WERI-Rb-1 (cell line): Measurements from ENCODE around the gene ZNF439.
"Not testable (repeated sequence)": the region's sequence is repeated elsewhere in the genome, so short reads cannot be mapped to it uniquely, and the experiment has no call there.

ENCODE experiments used
- DNase-seq: peaks from one replicate; pipeline ENCODE4 v3.0.0-alpha.2; 2020
- H3K27ac ChIP-seq: fragments of 250-450 bp; sonication (Bioruptor Pico); 2 replicates; pipeline ENCODE4 v1.5.1; 2020; ENCODE audit warnings: mild to moderate bottlenecking, moderate library complexity
- H3K27me3 ChIP-seq: fragments of 250-450 bp; sonication (Bioruptor Pico); 2 replicates; pipeline ENCODE4 v1.5.1; 2021; ENCODE audit warnings: mild to moderate bottlenecking, low read depth, moderate library complexity; ENCODE audit not compliant: insufficient read depth, severe bottlenecking
- H3K36me3 ChIP-seq: fragments of 250-450 bp; sonication (Bioruptor Pico); 2 replicates; pipeline ENCODE4 v1.5.1; 2020; ENCODE audit warnings: mild to moderate bottlenecking, moderate library complexity
- H3K4me3 ChIP-seq: 2 replicates; pipeline ENCODE4 v1.5.1; 2011; ENCODE audit warnings: low read depth, mild to moderate bottlenecking, control low read depth, low read length
- H3K9me3 ChIP-seq: fragments of 250-450 bp; sonication (Bioruptor Pico); 2 replicates; pipeline ENCODE4 v1.5.1; 2021; ENCODE audit warnings: mild to moderate bottlenecking, moderate library complexity; ENCODE audit not compliant: severe bottlenecking
- TF ChIP-seq, protein P1 (sequence below): IDR thresholded peaks from 2 replicates; pipeline ENCODE4 v1.5.1; 2011; ENCODE audit warnings: low read depth, mild to moderate bottlenecking, control low read depth, inconsistent platforms, low read length

The ZNF439 gene

GRCh38 chr19:11843722-11844121 is 4.8 kb upstream of the ZNF439 start:
- Histone ChIP-seq H3K4me3 (no peak overlapping the region), H3K36me3 (no peaks in the 10 kb centered on the region), H3K9me3 (no peaks in the 10 kb centered on the region), H3K27me3 (no peaks in the 10 kb centered on the region), H3K27ac (no peak overlapping the region)
- no peak for DNase-seq
- TF ChIP-seq, protein P1, sequence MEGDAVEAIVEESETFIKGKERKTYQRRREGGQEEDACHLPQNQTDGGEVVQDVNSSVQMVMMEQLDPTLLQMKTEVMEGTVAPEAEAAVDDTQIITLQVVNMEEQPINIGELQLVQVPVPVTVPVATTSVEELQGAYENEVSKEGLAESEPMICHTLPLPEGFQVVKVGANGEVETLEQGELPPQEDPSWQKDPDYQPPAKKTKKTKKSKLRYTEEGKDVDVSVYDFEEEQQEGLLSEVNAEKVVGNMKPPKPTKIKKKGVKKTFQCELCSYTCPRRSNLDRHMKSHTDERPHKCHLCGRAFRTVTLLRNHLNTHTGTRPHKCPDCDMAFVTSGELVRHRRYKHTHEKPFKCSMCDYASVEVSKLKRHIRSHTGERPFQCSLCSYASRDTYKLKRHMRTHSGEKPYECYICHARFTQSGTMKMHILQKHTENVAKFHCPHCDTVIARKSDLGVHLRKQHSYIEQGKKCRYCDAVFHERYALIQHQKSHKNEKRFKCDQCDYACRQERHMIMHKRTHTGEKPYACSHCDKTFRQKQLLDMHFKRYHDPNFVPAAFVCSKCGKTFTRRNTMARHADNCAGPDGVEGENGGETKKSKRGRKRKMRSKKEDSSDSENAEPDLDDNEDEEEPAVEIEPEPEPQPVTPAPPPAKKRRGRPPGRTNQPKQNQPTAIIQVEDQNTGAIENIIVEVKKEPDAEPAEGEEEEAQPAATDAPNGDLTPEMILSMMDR: no peak

DNA sequence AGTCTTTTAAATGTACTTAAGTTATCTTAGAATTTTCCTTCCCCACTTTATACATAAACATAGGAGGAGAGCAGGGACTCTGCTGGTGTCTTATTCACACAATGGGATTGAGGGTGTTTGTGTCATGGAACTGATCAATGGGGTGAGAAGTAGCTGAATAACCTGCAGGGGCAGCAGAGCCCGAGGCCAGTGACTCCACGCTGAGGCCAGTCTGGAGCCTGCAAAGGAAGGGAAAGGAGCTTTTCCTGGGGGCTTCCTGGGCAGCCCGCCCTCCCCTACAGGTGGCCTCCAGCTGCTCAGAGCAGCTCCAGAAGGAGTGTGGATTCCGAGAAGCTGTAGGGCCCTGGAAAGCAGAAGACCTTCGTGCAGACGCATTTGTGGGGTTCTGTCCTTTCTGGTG is 911 bp upstream of the ZNF439 start:
- DNase-seq: peak; percentile 82
- H3K9me3 ChIP-seq, H3K27me3 ChIP-seq: not testable (repeated sequence)
- Histone ChIP-seq H3K36me3 (peaks cover 11% of the 10 kb centered on the region), H3K27ac (peak overlapping the region; percentile 86), H3K4me3 (peak overlapping the region; percentile 89)
- TF ChIP-seq, protein P1: peak; percentile 51

DNA sequence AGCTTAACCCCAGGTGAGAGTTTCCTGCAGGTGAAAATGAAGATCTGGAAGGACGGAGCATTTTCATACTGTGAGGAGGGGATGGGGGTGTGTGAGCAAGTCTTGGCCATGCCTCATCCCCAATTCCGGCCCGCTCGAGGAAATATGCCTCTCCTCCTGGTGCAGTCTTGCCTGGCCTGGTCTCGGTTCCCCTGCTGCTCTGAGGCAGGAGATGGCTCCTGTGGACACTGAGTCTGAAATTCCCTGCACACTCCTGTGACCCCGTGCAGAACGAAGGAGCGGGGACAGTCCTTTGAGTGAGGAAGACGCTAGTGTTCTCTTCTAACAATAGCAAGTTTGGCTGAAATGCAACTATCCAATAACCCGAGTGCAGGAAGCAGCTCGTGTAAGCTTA is 329 bp upstream of the ZNF439 start:
- TF ChIP-seq, protein P1: no peak

DNA sequence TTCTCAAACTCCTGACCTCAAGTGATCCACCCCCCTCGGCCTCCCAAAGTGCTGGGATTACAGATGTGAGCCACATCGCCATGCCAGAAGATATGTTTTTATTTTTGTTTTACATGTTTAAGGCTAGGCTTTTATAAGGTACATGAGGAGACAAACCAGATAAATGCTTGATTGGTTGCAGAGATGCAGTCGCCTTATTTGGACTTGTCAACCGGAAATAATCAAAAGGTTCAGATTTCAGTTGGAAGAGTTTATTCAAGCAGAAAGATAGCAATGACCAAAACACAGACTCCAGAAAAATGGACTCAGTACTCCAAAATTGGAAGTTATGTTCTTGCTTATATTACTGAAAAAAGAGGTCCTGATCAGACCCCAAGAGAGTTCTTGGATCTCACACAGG is 1.8 kb downstream of the ZNF439 start:
- peaks cover 32% of the 10 kb centered on the region for H3K36me3 ChIP-seq
- not testable (repeated sequence) for H3K9me3 ChIP-seq, H3K27me3 ChIP-seq, H3K27ac ChIP-seq, DNase-seq, H3K4me3 ChIP-seq

More for the DNA sequence above, 329 bp upstream of the ZNF439 start:
- peaks cover 17% of the 10 kb centered on the region for H3K36me3 ChIP-seq
- DNase-seq: no peak
- H3K4me3 ChIP-seq: peak overlapping the region; percentile 89
- H3K9me3 ChIP-seq: no peaks in the 10 kb centered on the region
- no peaks in the 10 kb centered on the region for H3K27me3 ChIP-seq
- H3K27ac ChIP-seq: peak overlapping the region; percentile 86

DNA sequence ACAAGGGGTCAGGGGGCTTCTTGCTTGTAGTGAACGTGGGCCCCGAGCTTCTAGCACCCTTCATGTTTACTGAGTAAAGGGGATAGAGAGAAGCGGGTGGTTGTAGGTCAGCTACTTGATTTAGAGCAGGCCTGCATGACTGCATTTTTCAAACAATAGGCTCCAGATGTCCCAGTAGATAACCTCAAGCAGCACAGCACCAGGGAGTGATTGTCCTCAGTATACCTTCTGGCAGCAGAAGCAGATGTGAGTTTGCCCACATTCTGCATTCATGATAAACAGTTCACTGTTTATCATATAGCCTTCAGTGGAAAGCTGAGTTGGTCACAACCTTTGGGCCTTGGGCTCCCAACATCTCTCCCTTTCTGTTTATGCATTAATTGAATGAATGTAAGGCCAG is 4.8 kb downstream of the ZNF439 start:
- Histone ChIP-seq H3K27ac (no peak overlapping the region), H3K36me3 (peaks cover 39% of the 10 kb centered on the region), H3K9me3 (no peaks in the 10 kb centered on the region), H3K4me3 (no peak overlapping the region), H3K27me3 (no peaks in the 10 kb centered on the region)
- TF ChIP-seq, protein P1: no peak
- DNase-seq: no peak

DNA sequence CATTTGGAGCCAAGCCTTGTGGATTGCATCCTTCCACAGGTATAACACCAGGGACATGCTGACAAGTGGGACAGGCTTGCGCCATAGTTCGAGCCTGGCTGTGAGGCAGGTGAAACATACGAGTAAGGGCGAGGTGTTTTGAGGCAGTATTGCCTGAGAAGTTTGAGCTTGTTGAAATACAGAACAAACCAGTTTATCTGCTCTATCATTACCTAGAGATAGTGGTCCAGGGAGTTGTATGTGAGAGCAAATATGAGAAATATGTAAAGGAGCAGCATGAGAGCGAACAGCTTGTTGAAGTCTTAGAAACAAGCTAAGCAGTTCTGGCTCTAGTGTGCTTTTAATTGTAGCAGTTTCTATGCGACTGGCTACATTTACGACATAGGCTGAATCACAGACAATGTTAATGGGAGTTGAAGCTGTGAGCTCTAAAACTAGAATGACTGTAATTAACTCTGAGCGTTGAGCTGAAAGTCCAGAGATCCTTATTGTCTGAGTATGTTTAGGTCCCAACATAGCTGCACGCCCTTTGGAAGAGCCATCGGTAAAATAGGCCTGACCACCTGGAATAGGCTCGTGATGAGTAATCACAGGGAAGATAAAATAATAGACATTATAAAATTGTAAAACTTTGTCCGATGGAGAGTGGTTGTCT is 8.2 kb downstream of the ZNF439 start:
- TF ChIP-seq, protein P1: no peak
- Histone ChIP-seq H3K36me3 (peaks cover 32% of the 10 kb centered on the region), H3K27me3 (no peaks in the 10 kb centered on the region), H3K9me3 (no peaks in the 10 kb centered on the region), H3K4me3 (no peak overlapping the region), H3K27ac (no peak overlapping the region)
- DNase-seq: no peak
